Gastrocnemius medialis (tissue), 4 donors: ENCODE measurements around the gene RSPH1.

ENCODE experiments used
- CTCF ChIP-seq, 5 experiments: fragments of 450-650 bp in 3 of 5; fragments of 200-600 bp in 2 of 5; sonication (generic) in 2 of 5; IDR thresholded peaks in 4 of 5; conservative IDR thresholded peaks in 1 of 5; 1 replicate in 4 of 5; 2 replicates in 1 of 5; pipeline ENCODE4 v1.5.1; 2016 to 2019; ENCODE audit warnings: antibody characterized with exemption in 5 of 5, mild to moderate bottlenecking in 3 of 5, moderate library complexity in 3 of 5
- POLR2A ChIP-seq, 2 donors: fragments of 450-650 bp; IDR thresholded peaks; one replicate each; pipeline ENCODE4 v1.6.1; 2017; ENCODE audit warnings: antibody characterized with exemption in 2 of 2, mild to moderate bottlenecking in 2 of 2, moderate library complexity in 2 of 2

- TF ChIP-seq CTCF (IDR thresholded peaks at IDR 0.05 in 4 of 5, conservative IDR thresholded peaks at IDR 0.05 in 1 of 5) (no peak), POLR2A (IDR thresholded peaks at IDR 0.05) (no peak)
Observed at GRCh38 chr21:42499444-42500112, 3.6 kb upstream of the RSPH1 start.
